Astrocyte of the spinal cord (primary cell): ENCODE results near the gene B4GALNT3.

Experiments used
- DNase-seq: peaks from one replicate; pipeline ENCODE4 v3.0.0; 2011; ENCODE audit warnings: low read depth, low spot score
- H3K4me3 ChIP-seq: 2 replicates; pipeline ENCODE4 v1.5.1; 2011; ENCODE audit warnings: low read depth, mild to moderate bottlenecking, low read length, moderate library complexity
- CTCF ChIP-seq: IDR thresholded peaks from 2 replicates; pipeline ENCODE4 v1.5.1; 2012; ENCODE audit warnings: low read depth, mild to moderate bottlenecking, low read length, inconsistent platforms
- in situ Hi-C: cut with HindIII; loops from 2 replicates; pipeline ENCODE4 v1.10.0; 2017; ENCODE audit warnings: low sequenced_read_pairs

B4GALNT3 gene

DNA sequence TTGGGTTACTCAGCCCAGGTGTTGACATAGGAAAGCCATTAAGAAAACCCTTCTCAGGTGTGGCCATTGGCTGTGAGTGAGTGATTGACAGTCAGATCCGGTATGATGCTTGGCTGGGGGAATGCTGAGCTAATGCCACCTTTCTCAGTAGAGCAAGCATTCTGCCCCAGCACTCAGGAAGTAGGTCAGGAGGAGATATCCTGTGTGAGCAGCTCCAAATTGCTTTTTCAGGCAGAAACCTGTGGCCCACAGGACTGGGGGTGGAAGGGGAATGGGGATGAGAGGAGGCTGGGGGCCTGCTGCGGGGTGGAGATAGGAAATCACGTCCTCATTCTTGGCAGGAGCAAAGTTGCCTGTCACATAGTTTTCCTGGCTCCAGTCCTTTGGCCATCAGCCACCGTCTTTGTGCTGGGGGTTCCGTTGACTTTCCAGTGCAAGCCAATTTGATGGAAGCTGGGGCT is 147.8 kb downstream of the B4GALNT3 start:
- no peak for DNase-seq
- in situ Hi-C loops, result no loop called here
- H3K4me3 ChIP-seq, result no peak overlapping the region
- TF ChIP-seq CTCF, result no peak

DNA sequence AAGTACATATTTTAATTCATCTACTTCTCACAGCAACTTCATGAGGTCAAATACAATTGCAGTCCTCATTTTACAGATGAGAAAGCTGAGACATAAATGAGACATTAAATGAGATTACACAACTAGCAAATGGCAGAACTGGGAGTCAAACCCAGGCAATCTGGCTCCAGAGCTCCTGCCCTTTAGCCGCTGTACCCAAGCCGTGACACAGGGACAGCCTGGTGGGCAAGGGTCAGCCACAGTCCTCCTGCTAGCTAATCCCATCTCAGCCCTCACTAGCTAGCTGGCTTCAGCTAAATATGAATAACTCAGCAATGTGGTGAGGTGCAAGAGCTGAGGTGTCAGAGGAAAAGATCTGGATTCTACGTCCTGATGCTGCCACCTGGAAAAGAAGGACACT is 148.7 kb downstream of the B4GALNT3 start:
- no peak for DNase-seq
- in situ Hi-C loops, result no loop called here
- no peak overlapping the region for H3K4me3 ChIP-seq
- TF ChIP-seq CTCF, result no peak

- in situ Hi-C loops, result no loop called here
- no peak overlapping the region for H3K4me3 ChIP-seq
- no peak for TF ChIP-seq CTCF
- no peak for DNase-seq
These were observed 149.2 kb downstream of the B4GALNT3 start for GRCh38 chr12:608921-609320.

- no peak for TF ChIP-seq CTCF
- no peak overlapping the region for H3K4me3 ChIP-seq
- DNase-seq, result no peak
- in situ Hi-C loops, result no loop called here
These were observed 152.0 kb downstream of the B4GALNT3 start for GRCh38 chr12:611721-612120.

GRCh38 chr12:612293-612692 is 152.6 kb downstream of the B4GALNT3 start:
- no peak overlapping the region for H3K4me3 ChIP-seq
- in situ Hi-C loops, result no loop called here
- TF ChIP-seq CTCF, result no peak
- no peak for DNase-seq

- DNase-seq, result no peak
- in situ Hi-C loops, result no loop called here
- H3K4me3 ChIP-seq, result no peak overlapping the region
- TF ChIP-seq CTCF, result no peak
These were observed 153.1 kb downstream of the B4GALNT3 start for GRCh38 chr12:612886-613285.
